Esophagus muscularis mucosa (tissue), 4 donors: ENCODE measurements around the gene TMPRSS11E. TPM values are rescaled to one million over a fixed set of nuclear protein-coding genes. Genes with fewer than 3 reads are reported as not detected.
"Not testable (repeated sequence)": the region's sequence is repeated elsewhere in the genome, so short reads cannot be mapped to it uniquely, and the experiment has no call there.

Experiments
- DNase-seq: peaks from one replicate; pipeline ENCODE4 v3.0.0-alpha.2; 2017; ENCODE audit errors: extremely low spot score
- H3K27ac ChIP-seq, 4 donors: fragments of 200-600 bp; sonication (generic); replicated peaks in 1 of 4; 1 replicate in 3 of 4; 2 replicates in 1 of 4; pipeline ENCODE4 v1.5.1; 2016 to 2019; ENCODE audit warnings: mild to moderate bottlenecking in 1 of 4
- H3K27me3 ChIP-seq, 4 donors: fragments of 200-600 bp; sonication (generic); one replicate each; pipeline versions ENCODE4 v1.5.1 to v1.6.0; 2016 to 2019
- H3K36me3 ChIP-seq, 4 donors: fragments of 200-600 bp; sonication (generic); one replicate each; pipeline ENCODE4 v1.5.1; 2016 to 2019
- H3K4me1 ChIP-seq, 4 donors: fragments of 200-600 bp; sonication (generic); one replicate each; pipeline ENCODE4 v1.5.1; 2016 to 2019
- H3K4me3 ChIP-seq, 4 donors: fragments of 200-600 bp; sonication (generic); 1 replicate in 2 of 4; 2 replicates in 2 of 4; pipeline ENCODE4 v1.5.1; 2016 to 2019; ENCODE audit warnings: mild to moderate bottlenecking in 4 of 4, moderate library complexity in 1 of 4
- H3K9me3 ChIP-seq, 4 donors: fragments of 200-600 bp; sonication (generic); 1 replicate in 3 of 4; 2 replicates in 1 of 4; pipeline ENCODE4 v1.5.1; 2016 to 2019
- CTCF ChIP-seq, 3 experiments: fragments of 200-600 bp in 2 of 3; fragments of 450-650 bp in 1 of 3; sonication (generic) in 2 of 3; IDR thresholded peaks; one replicate each; pipeline ENCODE4 v1.5.1; 2017 to 2019; ENCODE audit warnings: antibody characterized with exemption in 3 of 3, mild to moderate bottlenecking in 2 of 3, moderate library complexity in 1 of 3
- EP300 ChIP-seq: sonication (generic); formaldehyde crosslinking; IDR thresholded peaks from one replicate; pipeline ENCODE4 v1.6.1; 2017; ENCODE audit warnings: antibody characterized with exemption
- POLR2A ChIP-seq: fragments of 450-650 bp; IDR thresholded peaks from one replicate; pipeline ENCODE4 v1.6.1; 2017; ENCODE audit warnings: antibody characterized with exemption, moderate library complexity, mild to moderate bottlenecking, low read depth
- POLR2AphosphoS5 ChIP-seq, 2 donors: sonication (generic); formaldehyde crosslinking; IDR thresholded peaks; one replicate each; pipeline ENCODE4 v1.6.1; 2017; ENCODE audit warnings: antibody characterized with exemption in 2 of 2
- WGBS: methylation state at CpG from one replicate; pipeline ENCODE4 v1.1.5; 2018; 5-methylcytosine and 5-hydroxymethylcytosine counted together
- intact Hi-C: fragments of 100-400 bp; cut with DNase I; formaldehyde crosslinking; loops from one replicate; pipeline ENCODE4 v1.15.1; 2023
- total RNA-seq, 4 donors: library from RNA; depleted of rRNA; stranded (reverse); fragments of >200 nt; gene quantifications; one replicate each; pipeline versions ENCODE4 v1.1.0 to v1.2.1, GENCODE V29; 2016

Gene TMPRSS11E
- total RNA-seq = under 1 TPM in 1 of 4 donors, not detected in 3; 0.42 TPM

GRCh38 chr4:68447201-68447600 is at the start of gene TMPRSS11E:
Gene TMPRSS11E (plus strand): TSS chr4:68447463. CDS start chr4:68447513, 50 bp downstream.
- TF ChIP-seq EP300 (no peak), POLR2AphosphoS5 (IDR thresholded peaks at IDR 0.05) (no peak)
- intact Hi-C loops = no loop called here
- DNase-seq = no peak
- Histone ChIP-seq H3K4me1 (no peaks in the 10 kb centered on the region), H3K9me3 (no peaks in the 10 kb centered on the region), H3K27ac (no peak within 1 kb of the TSS), H3K27me3 (no peaks in the 10 kb centered on the region), H3K36me3 (no peaks in the 10 kb centered on the region), H3K4me3 (no peak within 1 kb of the TSS)
- 73% methylated on average over 3 of the region's 3 CpGs for WGBS

GRCh38 chr4:68399306-68399705 is 48.0 kb upstream of the TMPRSS11E start:
- 90% methylated on average over 4 of the region's 4 CpGs for WGBS
- H3K27ac ChIP-seq = no peak overlapping the region
- no peak for DNase-seq
- intact Hi-C loops = no loop called here
- no peaks in the 10 kb centered on the region for H3K4me1 ChIP-seq
- H3K4me3 ChIP-seq = no peak overlapping the region
- no peaks in the 10 kb centered on the region for H3K9me3 ChIP-seq
- H3K36me3 ChIP-seq = no peaks in the 10 kb centered on the region
- TF ChIP-seq CTCF (IDR thresholded peaks at IDR 0.05) = no peak
- no peak for TF ChIP-seq POLR2A
- no peak for TF ChIP-seq EP300
- no peak for TF ChIP-seq POLR2AphosphoS5 (IDR thresholded peaks at IDR 0.05)
- H3K27me3 ChIP-seq = no peaks in the 10 kb centered on the region

- no peaks in the 10 kb centered on the region for H3K36me3 ChIP-seq
Measured at GRCh38 chr4:68401231-68401630, 46.0 kb upstream of the TMPRSS11E start.

GRCh38 chr4:68404153-68404552 is 43.1 kb upstream of the TMPRSS11E start:
- Histone ChIP-seq H3K27ac (no peak overlapping the region), H3K4me3 (no peak overlapping the region), H3K9me3 (no peaks in the 10 kb centered on the region), H3K27me3 (peaks cover 0 to 7% (median 0%) of the 10 kb centered on the region in 4 donors), H3K4me1 (no peaks in the 10 kb centered on the region), H3K36me3 (no peaks in the 10 kb centered on the region)
- DNase-seq = no peak
- 60% methylated on average over 2 of the region's 2 CpGs for WGBS
- no peak for TF ChIP-seq CTCF (IDR thresholded peaks at IDR 0.05)
- no peak for TF ChIP-seq EP300
- no peak for TF ChIP-seq POLR2A
- no peak for TF ChIP-seq POLR2AphosphoS5 (IDR thresholded peaks at IDR 0.05)
- intact Hi-C loops = no loop called here

More at GRCh38 chr4:68401231-68401630, 46.0 kb upstream of the TMPRSS11E start:
- no peak overlapping the region for H3K27ac ChIP-seq
- H3K4me1 ChIP-seq = no peaks in the 10 kb centered on the region
- H3K27me3 ChIP-seq = no peaks in the 10 kb centered on the region
- TF ChIP-seq CTCF (IDR thresholded peaks at IDR 0.05) = no peak
- TF ChIP-seq POLR2A = no peak
- no peak for TF ChIP-seq POLR2AphosphoS5 (IDR thresholded peaks at IDR 0.05)
- no peak for TF ChIP-seq EP300
- intact Hi-C loops = no loop called here
- DNase-seq = no peak
- H3K4me3 ChIP-seq = no peak overlapping the region
- no peaks in the 10 kb centered on the region for H3K9me3 ChIP-seq

- intact Hi-C loops = not testable (repeated sequence)
Measured at GRCh38 chr4:68405718-68406478, 41.4 kb upstream of the TMPRSS11E start.

GRCh38 chr4:68406479-68406859 is 40.8 kb upstream of the TMPRSS11E start:
- 21% methylated on average over 3 of the region's 3 CpGs for WGBS
- Histone ChIP-seq H3K27me3 (peaks cover 0 to 7% (median 0%) of the 10 kb centered on the region in 4 donors), H3K4me1 (no peaks in the 10 kb centered on the region), H3K27ac (no peak overlapping the region), H3K9me3 (no peaks in the 10 kb centered on the region), H3K4me3 (no peak overlapping the region), H3K36me3 (no peaks in the 10 kb centered on the region)
- DNase-seq = no peak
- intact Hi-C loops = no loop called here
- no peak for TF ChIP-seq POLR2A
- no peak for TF ChIP-seq POLR2AphosphoS5 (IDR thresholded peaks at IDR 0.05)
- no peak for TF ChIP-seq EP300
- TF ChIP-seq CTCF (IDR thresholded peaks at IDR 0.05) = no peak

More at GRCh38 chr4:68405718-68406478, 41.4 kb upstream of the TMPRSS11E start:
- H3K27ac ChIP-seq, H3K4me1 ChIP-seq, H3K4me3 ChIP-seq, DNase-seq, H3K36me3 ChIP-seq, H3K9me3 ChIP-seq, H3K27me3 ChIP-seq: not testable (repeated sequence)
- WGBS = 70% methylated on average over 13 of the region's 13 CpGs

GRCh38 chr4:68407015-68407867 is 40.0 kb upstream of the TMPRSS11E start:
- intact Hi-C loops, H3K27me3 ChIP-seq, H3K27ac ChIP-seq, DNase-seq, H3K36me3 ChIP-seq, H3K9me3 ChIP-seq, H3K4me3 ChIP-seq, H3K4me1 ChIP-seq: not testable (repeated sequence)
- 52% methylated on average over 10 of the region's 10 CpGs for WGBS
